KBM-7 (cell line): ENCODE data around the gene BTN1A1.
A peak's percentile ranks its signal among the peaks of the same experiment; 100 is the strongest.
"Not testable (repeated sequence)": the region's sequence is repeated elsewhere in the genome, so short reads cannot be mapped to it uniquely, and the experiment has no call there.

Experiments
- DNase-seq: peaks from one replicate; pipeline ENCODE4 v3.0.0-alpha.2; 2015
- in situ Hi-C: fragments of 300-500 bp; cut with MboI; formaldehyde crosslinking; loops from 2 replicates; pipeline ENCODE4 v1.14.3; 2020; ENCODE audit warnings: low sequenced_read_pairs, low pct_unique_long_range_greater_than_20kb, mixed read lengths

The BTN1A1 gene

DNA sequence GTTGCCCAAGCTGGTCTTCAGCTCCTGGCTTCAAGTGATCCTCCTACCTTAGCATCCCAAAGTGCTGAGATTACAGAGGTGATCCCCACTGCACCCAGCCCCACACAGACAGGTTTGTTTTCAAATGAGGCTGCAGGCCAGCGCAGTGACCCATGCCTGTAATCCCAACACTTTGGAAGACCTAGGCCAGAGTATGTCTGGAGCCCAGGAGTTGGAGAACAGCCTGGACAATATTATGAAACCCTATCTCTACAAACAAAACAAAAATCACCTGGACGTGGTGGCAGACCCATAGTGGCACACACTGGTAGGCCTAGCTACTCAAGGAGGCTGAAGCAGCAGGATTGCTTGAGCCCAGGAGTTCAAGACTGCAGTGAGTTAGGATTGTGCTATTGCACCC lies 30.1 kb downstream of the BTN1A1 start:
- DNase-seq, result no peak
- in situ Hi-C loops, result loop anchor here (25.0 kb wide), 1 partner anchor 193 kb away; no protein-coding TSS in a partner anchor

DNA sequence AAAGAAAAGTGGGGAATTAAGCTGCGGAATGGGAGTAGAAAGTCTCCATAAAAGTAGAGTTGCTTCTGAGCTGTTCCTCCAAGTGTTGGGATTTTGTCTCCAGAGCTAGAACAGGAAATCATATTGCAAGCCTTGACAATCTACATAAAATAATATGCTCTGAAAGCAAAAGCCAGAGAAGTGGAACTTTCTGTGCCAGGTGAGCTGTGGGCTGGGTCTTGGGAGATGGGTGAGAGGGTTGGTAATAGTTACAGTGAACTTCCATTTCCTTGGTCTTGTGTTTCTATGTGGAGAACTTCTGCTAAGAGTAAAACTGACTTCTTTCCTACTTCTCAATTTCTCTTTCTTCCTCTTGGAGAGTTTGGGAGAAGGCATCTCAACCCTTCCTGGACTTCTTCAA lies 31.8 kb downstream of the BTN1A1 start:
- DNase-seq, result no peak

DNA sequence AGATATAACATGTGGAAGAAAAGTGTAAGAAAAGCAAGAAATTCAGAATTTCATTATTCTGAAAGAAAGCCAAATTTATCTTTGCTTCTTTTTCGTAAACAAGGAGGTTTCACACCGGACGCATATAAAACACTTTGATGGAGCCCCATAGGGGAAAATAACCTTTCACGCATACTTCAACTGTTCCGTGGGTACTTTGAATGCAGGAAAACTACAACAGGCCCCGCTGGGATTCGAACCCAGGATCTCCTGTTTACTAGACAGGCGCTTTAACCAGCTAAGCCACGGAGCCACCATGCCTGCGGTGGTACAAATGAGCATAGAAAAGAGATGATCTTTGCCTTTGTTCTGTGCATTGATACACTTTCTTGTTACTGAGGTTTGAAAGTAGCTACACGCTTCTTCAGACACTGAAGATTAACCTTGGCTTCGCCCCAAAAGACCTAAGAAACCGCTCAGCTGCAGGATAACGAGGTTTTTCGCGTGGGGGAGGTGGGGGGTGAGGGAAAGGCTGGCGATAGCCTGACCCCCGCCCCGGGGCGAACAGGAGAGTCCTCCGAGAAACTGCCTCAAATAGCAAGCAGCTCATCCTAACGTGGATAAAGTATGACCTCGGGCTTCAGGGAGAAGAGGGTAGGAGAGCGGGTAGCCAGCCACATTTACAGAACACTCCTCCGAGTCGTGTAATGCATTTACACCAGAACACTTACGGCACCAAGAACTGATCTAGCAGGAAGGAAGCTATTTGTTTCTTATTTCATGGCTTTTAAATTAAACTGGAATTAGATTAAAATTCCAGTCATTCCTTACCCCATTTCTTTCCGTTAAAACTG lies 32.8 kb downstream of the BTN1A1 start:
- in situ Hi-C loops, result loop anchor here (25.0 kb wide), 1 partner anchor 196 kb away; no protein-coding TSS in a partner anchor
- peak; percentile 96 for DNase-seq

More for the DNA sequence above, 31.8 kb downstream of the BTN1A1 start:
- in situ Hi-C loops, result loop anchor here (25.0 kb wide), 1 partner anchor 195 kb away; no protein-coding TSS in a partner anchor

DNA sequence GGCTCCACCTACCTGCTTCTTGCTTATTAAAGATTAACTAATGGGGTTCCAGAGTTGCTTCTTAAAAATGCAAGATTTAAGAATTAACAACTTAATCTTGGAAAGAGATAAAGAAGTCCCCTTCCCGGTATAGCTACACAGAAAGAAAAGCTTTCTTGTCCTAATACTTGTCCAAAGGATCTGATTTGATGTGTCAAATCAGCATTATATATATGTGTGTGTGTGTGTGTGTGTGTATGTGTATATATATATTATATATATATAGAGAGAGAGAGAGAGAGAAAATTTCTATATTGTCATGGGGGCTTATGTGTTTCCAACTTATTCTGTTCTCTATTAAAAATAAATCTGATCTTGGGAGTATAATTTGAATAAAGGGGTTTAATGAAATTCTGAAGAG lies 33.4 kb downstream of the BTN1A1 start:
- in situ Hi-C loops, result loop anchor here (25.0 kb wide), 1 partner anchor 196 kb away; no protein-coding TSS in a partner anchor
- DNase-seq, result no peak

DNA sequence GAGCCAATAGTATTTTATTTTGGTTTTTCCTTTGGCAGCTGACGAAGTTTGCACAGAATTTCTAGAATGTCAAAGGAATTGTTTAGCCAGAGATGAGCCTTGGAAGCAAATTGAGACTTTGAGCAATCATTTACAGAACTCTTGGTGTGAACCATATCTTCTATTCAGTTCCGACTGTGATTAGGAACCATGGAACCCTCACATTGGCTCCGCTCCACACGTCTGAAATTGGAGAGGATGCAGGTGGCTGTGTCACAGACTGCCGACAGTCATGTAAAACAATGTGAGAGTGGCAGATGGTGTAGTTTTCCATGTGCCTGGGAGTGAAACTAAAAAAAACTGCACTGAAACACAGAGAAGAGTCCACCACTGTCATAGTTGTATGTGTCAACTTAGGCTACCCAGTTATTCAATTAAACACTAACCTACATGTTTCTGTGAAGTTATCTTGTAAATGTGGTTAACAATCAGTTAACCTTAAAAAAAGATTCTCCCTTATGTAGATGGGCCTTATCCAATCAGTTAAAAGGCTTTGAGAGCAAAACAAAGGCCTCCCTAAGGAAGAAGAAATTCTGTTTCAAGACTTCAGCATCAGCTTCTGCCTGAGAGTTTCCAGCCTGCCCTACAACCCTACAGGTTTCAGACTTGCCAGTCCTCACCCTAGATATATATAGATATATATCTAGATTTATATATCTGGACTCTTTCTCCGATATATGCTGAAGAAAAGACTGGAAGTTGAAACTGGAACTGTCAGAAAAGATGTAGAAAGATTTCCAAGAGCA lies 34.8 kb downstream of the BTN1A1 start:
- no peak for DNase-seq
- in situ Hi-C loops, result loop anchor here (25.0 kb wide), 1 partner anchor 198 kb away; no protein-coding TSS in a partner anchor

DNA sequence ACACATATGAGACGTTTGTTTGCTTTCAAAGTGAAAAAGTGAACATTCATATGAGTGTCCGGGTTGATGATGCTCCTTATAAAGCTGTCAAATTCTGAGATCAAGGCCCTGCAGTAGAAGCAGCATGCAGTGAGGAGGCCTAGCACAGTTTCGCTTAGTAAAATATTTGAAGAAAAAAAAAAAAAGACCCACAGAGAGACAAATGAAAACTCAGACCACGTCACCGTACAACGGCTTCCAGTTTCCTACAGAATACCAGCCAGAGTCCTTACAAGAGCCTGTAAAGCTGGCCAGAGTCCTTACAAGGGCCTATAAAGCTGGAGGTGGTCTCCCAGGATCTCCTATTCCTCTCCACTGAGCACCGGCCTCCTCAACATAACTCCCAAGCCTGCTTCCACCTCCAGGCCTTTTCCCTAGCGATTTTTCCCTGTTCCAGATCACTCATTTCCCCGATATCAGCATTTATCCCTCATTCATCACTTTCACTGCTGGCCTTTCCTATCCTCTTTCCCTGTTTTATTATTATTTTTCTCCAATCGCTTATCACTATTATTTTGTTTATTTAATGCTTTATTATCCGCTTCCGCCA lies 36.6 kb downstream of the BTN1A1 start:
- DNase-seq, result peak; percentile 59
- in situ Hi-C loops, result loop anchor here (25.0 kb wide), 1 partner anchor 199 kb away; no protein-coding TSS in a partner anchor

DNA sequence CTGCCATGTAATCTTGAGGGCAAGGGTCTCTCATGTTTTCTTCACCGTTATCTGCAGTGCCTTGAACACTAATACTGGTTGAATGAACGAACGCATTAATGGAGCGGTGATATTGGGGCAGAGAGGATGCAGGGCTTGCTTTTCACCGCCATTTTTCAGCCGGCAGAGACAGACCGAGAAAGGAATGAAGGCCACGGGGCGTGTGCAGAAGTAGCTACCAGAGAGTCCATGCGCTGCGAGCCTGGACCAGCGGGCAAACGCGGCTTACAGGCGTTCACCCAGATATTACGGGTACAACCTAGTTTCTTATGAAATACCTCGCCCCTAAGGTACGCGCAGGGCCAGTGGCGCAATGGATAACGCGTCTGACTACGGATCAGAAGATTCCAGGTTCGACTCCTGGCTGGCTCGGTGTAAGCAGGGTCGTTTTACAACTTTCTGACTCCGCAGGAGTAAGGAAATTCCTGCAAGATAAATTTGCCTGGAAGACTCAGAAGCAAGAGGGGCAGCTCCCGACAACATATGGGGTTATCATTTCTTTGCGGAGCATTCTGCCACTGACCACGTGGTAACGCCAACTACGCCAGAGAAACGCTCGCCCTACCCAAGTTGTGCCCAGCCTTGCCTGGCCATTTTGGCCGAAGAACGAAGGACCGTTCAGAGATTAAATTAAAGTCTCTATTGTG lies 37.2 kb downstream of the BTN1A1 start:
- DNase-seq, result peak; percentile 93
- in situ Hi-C loops, result loop anchor here (25.0 kb wide), 1 partner anchor 200 kb away; no protein-coding TSS in a partner anchor

DNA sequence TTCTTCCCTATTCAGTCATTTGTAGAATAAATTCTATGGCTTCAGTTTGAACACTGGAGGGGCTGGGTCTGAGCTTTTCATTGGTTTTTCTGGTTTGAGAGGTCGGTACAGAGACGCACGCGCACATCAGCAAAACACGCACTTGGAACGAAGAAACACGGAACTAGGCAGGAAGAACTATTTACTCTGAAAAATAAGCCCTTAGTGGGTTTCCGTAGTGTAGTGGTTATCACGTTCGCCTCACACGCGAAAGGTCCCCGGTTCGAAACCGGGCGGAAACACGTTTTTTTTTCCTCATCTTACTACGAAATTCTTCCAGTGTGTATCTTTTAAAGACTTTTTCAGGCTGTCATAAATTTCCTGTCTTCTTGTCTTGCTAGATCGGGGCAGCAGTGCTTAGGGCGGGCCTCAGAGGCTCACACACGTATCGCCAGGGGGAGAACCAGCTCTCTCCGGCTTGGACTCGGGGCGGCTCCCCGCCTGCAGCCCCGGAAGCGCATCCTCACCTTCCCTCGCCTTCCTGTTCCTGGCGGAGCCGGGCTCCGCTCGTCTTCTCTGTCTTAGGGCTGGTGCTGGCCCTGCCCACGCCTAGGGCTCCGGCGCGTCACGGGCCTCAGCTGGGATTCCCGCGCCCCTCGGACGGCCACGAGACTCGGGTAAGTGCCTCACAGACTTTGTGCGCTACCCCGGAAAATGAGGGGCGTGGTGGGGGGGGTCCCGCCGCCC lies 37.9 kb downstream of the BTN1A1 start, which contains the start of gene HMGN4:
Gene HMGN4, plus strand, starts transcription at position 521 of the 726 bp plus-strand sequence. CDS start 6,841 bp downstream, outside the sequence.
- in situ Hi-C loops, result loop anchor here (25.0 kb wide), 1 partner anchor 201 kb away; no protein-coding TSS in a partner anchor
- DNase-seq, result peak; percentile 96

DNA sequence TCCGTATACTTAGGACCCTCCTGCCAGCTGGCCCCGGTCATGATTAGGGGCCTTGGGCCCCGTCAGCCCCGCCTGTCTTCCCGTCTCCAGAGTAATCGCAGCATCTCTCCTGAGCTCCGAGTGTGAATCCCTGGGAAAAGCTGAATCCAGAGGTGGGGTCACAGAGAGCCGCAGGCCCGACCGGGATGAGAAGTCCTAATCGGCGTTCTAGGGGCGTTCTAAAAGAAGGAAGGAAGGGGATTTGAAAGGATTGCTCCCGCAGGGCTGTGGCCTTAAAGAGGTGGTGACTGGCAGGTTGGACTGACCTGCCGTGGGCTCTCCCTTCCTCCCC lies 38.4 kb downstream of the BTN1A1 start:
- no peak for DNase-seq
- in situ Hi-C loops, result loop anchor here (25.0 kb wide), 1 partner anchor 201 kb away; no protein-coding TSS in a partner anchor

DNA sequence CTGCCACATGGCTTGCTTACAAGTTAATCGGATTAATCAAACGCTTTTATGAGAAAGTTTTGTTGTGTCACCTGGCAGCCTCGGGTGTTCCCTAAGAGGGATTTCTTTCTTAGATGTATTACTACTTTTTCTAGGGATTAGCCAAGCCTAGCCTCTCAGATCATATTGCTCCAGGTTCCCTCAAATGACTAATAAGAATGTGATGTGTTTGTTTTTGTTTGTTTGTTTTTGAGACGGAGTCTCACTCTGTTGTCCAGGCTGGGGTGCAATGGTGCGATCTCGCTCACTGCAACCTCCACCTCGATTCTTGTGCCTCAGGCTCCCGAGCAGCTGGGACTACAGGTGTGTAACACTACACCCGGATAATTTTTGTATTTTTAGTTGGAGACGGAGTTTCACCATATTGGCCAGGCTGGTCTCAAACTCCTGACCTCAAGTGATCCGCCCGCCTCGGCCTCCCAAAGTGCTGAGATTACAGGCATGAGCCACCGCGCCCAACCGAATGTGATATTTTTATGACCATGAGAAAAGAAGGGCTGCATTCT lies 39.0 kb downstream of the BTN1A1 start:
- in situ Hi-C loops, result loop anchor here (25.0 kb wide), 1 partner anchor 202 kb away; no protein-coding TSS in a partner anchor

DNA sequence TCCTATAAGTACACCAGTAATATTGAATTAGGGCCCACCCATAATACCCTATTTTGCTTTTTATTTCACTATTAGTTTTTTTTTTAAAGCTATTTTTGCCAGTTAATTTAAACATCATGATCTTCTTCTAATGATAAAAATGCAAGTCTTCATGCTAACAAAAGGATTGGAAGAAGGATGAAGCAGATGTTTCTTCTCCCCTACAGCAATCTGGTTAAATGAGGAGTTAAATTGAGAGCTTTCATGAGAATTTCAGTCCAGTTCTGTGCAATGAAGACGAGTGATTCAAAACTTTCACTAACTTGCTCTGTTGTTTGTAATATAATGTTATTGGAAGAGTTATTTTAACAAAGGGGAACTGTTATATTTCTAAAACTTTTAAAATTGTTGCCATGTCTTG lies 41.5 kb downstream of the BTN1A1 start:
- DNase-seq, result no peak
- in situ Hi-C loops, result loop anchor here (25.0 kb wide), 1 partner anchor 204 kb away; no protein-coding TSS in a partner anchor

More for the DNA sequence above, 39.0 kb downstream of the BTN1A1 start:
- no peak for DNase-seq

DNA sequence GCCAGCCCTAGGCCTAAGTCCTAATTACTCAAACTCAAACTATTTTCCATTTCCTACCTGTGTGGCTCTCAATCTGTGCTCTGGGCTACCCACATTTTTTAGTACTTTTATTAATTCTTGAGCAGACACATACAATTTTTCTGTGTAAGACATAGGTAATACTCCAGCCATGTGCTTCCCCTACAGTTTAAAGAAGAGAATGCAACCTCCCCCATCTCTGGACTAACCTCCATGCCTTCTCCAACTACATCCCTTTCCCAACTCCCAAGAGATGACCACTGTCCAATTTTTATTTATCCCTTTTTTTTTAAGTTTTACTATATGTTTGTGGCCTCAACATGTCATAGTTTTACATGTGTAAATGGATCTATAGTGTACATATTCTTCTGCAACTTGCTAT lies 43.9 kb downstream of the BTN1A1 start:
- peak; percentile 43 for DNase-seq
- in situ Hi-C loops, result loop anchor here (25.0 kb wide), 1 partner anchor 207 kb away; no protein-coding TSS in a partner anchor

DNA sequence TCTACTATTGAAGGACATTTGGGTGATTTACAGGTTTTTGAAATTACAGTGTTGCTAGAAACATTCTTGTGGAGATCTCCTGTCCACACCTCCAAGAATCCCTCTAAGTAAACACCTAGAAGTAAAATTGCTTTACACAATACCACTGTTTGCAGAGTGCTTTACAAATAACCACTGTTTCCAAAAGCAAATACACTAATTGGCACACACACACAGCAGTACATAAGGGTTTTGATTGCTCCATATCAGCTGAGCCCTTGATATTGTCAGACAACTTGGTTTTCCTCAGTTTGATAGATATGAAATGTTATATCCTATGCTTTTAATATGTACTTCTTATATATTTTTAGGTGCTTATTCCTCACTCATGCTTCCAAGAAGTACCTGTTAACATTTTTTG lies 44.4 kb downstream of the BTN1A1 start:
- no peak for DNase-seq
- in situ Hi-C loops, result loop anchor here (25.0 kb wide), 1 partner anchor 207 kb away; no protein-coding TSS in a partner anchor

DNA sequence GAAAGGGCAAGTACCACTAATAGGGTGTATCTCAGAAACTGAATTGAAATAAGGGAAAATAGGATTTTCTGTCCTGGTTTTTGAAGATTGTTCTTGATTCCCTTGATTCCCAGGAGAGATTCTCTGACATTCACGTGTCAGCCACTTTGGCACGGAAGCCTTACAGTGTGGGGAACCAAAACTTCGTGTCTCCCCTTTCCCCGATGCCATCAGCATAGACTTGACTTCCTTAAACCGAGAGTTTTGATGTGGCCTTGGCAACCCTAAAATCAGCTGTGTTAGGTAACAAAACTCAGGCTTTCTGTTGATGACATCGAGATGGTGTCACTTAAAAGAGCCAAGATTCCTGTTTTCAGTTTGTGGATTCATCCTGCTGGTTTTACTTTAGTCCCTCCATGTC lies 45.5 kb downstream of the BTN1A1 start:
- no peak for DNase-seq
- in situ Hi-C loops, result loop anchor here (25.0 kb wide), 1 partner anchor 208 kb away; no protein-coding TSS in a partner anchor

DNA sequence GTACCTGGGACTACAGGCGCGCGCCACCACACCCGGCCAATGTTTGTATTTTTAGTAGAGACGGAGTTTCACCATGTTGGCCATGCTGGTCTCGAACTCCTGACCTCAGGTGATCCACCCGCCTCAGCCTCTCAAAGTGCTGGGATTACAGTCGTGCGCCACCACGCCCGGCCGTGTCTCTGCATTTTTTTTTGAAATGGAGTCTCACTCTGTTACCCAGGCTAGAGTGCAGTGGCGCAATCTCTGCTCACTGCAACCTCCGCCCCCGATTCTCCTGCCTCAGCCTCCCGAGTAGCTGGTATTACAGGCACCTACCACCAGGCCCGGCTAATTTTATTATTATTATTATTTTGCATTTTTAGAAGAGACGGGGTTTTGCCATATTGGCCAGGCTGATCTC lies 47.3 kb downstream of the BTN1A1 start:
- DNase-seq, result not testable (repeated sequence)
- in situ Hi-C loops, result loop anchor here (25.0 kb wide), 1 partner anchor 210 kb away; no protein-coding TSS in a partner anchor

DNA sequence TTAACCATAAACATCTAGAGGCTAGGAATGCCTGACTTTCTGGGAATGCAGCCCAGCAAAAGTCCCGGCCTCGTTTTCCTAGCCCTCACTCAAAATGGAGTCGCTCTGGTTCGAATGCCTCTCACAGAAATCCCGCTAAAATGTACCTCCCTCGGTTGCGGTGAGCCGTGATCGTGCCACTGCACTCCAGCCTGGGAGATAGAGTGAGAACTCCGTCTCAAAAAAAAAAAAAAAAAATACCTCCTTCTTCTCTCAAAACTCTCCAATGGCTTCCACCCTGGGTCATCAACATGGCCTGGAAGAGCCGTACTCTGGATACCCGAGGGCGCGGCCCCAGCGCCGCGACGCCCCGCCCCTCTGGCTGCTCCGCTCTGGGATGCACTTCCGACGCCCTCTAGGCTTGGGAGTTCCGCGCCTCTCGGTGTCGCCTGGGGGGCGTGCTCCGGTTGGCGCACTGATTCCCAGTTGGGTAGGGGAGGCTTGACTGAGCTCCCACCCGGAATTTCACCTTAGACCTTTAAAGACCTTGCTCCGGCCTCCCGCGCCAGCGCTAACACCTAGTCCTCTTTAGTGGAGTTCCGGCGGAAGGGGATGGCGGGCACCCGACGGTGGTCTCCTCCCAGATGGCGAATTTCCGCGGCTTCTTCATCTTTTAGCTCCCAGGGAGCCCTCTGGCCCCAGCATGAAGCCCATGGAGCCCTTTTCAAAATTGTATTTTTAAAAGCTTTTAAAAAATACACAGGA lies 50.3 kb downstream of the BTN1A1 start:
- in situ Hi-C loops, result no loop called here
- peak; percentile 67 for DNase-seq

DNA sequence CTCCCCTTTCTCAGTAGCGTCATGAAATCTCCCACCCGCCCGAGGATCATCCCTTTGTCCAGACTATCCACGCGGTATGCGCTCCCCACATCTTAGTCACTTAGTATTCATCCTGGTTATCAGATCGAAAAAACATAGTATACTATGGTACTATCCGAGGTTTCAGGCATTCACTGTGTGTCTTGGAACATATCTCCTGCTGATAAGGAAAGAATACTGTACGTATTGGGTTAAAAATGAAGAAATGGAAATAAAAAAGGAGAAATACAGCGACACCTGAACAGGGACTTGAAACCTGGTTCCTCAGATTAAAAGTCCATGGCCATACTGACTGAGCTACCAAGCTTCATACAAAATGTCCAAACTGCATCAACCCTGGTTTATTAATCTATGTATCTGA lies 52.1 kb downstream of the BTN1A1 start:
- in situ Hi-C loops, result no loop called here
- DNase-seq, result no peak
